Mucosa of descending colon (tissue), 3 donors: ENCODE measurements around the gene VSIR. TPM values are rescaled to one million over a fixed set of nuclear protein-coding genes. Genes with fewer than 3 reads are reported as not detected.

Experiments
- ATAC-seq: fragments of 200-7000 bp; cut with Tn5 transposase; one replicate; pipeline ENCODE4 v1.9.1; 2020; ENCODE audit warnings: mild to moderate bottlenecking, moderate library complexity
- DNase-seq, 3 donors: peaks; one replicate each; pipeline ENCODE4 v3.0.0-alpha.2; 2020
- H3K36me3 ChIP-seq: fragments of 200-600 bp; one replicate; pipeline ENCODE4 v1.8.0; 2021; ENCODE audit warnings: low read depth, mild to moderate bottlenecking
- H3K4me1 ChIP-seq: fragments of 200-600 bp; one replicate; pipeline ENCODE4 v1.8.0; 2021; ENCODE audit warnings: low read depth, mild to moderate bottlenecking
- H3K4me3 ChIP-seq: fragments of 200-600 bp; one replicate; pipeline ENCODE4 v1.8.0; 2021; ENCODE audit warnings: mild to moderate bottlenecking
- H3K9me3 ChIP-seq: fragments of 200-600 bp; one replicate; pipeline ENCODE4 v1.8.0; 2021; ENCODE audit warnings: mild to moderate bottlenecking
- intact Hi-C, 2 donors: fragments of 100-400 bp; cut with DNase I in 1 of 2; cut with micrococcal nuclease in 1 of 2; formaldehyde crosslinking; loops; one replicate each; pipeline versions ENCODE4 v1.11.0 to v1.11.1; 2022; cut with DNase I, micrococcal nuclease
- microRNA-seq: library from miRNA; unstranded; fragments of <30 nt; microRNA quantifications from one replicate; pipeline ENCODE4, GENCODE V29; 2019
- total RNA-seq, 3 donors: library from RNA; stranded (reverse); fragmentation: NEBNext Ultra II Directional in 2 of 3; extraction: Animal tissue kit (Norgen Biotek cat#: 25700) in 2 of 3; gene quantifications; one replicate each; pipeline versions ENCODE4 v1.2.1 to v1.2.4, GENCODE V29; 2021 to 2023
- TF ChIP-seq, protein P1 (sequence below): fragments of 200-600 bp; IDR thresholded peaks from one replicate; pipeline ENCODE4 v1.8.0; 2022; ENCODE audit warnings: antibody characterized with exemption, mild to moderate bottlenecking
- donor health status: DM: no; HTN: no; CAD: no; lungs with moderate emphysema.
- donor health status: DM: no; HTN: no; CAD: no.
- donor health status: DM: no; HTN: yes; CAD: no.

VSIR gene
- total RNA-seq, 3 donors from 2014 or later, result 48.1 to 71.0 (median 60.7) TPM

DNA sequence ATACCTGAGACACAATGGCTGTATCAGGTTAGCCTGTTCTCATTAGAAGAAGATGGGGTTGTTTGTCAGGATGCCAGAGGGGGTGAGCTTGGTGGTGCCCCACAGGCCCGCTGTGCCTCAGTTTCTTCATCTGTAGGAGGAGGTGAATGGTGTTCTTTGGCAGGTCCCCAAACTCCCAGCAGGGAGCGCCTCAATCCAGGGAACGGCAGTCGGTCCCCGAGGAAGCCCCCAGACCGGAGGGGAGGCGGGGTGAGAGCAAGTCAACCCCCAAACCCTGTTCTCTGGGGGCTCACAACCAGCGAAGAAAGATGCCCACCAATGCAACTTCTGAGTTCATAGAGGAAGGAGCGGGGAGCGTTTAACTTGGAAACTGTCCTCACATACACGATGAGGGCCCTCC, 69.7 kb downstream of the VSIR start:
- no peak overlapping the region for H3K4me3 ChIP-seq
- DNase-seq (no peak), ATAC-seq (no peak)
- intact Hi-C loops, result loop anchor here (10.0 kb wide), 2 partner anchors 319 to 389 kb away; partner anchors contain the start of gene SLC29A3 (in 2 of the 2)
- no peaks in the 10 kb centered on the region for H3K36me3 ChIP-seq
- TF ChIP-seq, protein P1, sequence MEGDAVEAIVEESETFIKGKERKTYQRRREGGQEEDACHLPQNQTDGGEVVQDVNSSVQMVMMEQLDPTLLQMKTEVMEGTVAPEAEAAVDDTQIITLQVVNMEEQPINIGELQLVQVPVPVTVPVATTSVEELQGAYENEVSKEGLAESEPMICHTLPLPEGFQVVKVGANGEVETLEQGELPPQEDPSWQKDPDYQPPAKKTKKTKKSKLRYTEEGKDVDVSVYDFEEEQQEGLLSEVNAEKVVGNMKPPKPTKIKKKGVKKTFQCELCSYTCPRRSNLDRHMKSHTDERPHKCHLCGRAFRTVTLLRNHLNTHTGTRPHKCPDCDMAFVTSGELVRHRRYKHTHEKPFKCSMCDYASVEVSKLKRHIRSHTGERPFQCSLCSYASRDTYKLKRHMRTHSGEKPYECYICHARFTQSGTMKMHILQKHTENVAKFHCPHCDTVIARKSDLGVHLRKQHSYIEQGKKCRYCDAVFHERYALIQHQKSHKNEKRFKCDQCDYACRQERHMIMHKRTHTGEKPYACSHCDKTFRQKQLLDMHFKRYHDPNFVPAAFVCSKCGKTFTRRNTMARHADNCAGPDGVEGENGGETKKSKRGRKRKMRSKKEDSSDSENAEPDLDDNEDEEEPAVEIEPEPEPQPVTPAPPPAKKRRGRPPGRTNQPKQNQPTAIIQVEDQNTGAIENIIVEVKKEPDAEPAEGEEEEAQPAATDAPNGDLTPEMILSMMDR, result no peak
- H3K4me1 ChIP-seq, result peaks cover 6% of the 10 kb centered on the region
- H3K9me3 ChIP-seq, result no peaks in the 10 kb centered on the region

DNA sequence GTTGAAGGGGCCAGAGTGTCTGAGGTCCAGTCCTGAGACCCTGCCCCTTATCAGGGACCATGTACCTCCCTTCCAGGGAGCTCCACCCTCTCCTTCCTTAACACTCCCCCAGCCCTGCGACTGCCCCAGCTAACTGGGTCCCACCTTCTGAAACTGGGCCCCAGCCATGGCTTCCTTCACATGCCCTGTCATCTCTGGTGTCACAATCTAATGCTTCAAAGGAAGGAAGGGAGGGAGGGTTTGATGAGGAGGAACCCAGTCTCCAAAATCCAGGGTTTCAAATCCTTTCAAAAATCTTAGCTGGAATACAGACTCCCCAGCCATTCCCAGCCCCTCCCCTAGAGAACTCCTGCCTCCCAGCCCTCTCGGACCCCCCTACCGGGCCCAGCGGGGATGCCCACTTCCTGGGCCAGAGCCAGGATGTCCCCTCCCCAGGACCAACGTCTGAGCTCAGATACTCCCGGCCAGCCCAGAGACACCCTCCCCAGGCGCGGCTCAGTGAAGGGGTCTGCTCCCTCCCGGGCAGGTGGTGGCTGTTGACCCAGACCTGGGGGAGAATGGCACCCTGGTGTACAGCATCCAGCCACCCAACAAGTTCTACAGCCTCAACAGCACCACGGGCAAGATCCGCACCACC, 71.7 kb downstream of the VSIR start:
- H3K36me3 ChIP-seq, result no peaks in the 10 kb centered on the region
- ATAC-seq (no peak), DNase-seq (no peak)
- H3K9me3 ChIP-seq, result no peaks in the 10 kb centered on the region
- intact Hi-C loops, result loop anchor here (10.0 kb wide), 2 partner anchors 317 to 387 kb away; partner anchors contain the start of gene SLC29A3 (in 2 of the 2)
- no peak overlapping the region for H3K4me3 ChIP-seq
- TF ChIP-seq, protein P1, result no peak
- H3K4me1 ChIP-seq, result no peaks in the 10 kb centered on the region

DNA sequence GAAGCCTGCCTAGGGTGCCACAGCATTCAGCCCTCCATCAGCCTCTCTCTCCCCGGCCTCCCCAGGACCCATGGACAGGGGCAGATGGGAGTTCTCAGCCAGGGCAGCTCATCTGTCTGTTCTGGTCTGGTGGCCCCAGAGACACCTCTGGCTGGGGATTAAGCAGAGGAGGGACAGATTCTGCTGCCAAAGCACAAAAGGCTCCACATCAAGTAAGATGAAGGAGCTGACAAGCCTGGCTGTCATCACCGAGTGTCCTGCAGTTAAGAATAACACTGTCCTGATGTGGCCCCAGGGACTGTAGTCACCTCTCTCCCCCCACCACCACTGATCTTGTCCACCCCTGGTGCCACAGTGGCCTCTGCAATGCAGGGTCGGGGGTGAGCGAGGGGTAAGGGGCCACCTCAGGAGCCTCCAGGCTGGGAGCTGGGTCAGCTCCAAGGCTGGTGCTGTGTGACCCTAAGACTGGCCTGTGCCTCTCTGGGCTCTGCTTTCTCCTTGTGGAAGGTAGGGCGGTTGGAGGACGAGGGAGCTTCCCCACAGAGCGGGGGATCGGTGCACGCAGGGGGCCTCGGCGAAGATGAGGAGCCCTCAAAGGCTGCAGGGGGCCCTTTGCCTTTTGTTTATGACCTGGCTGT, 72.5 kb downstream of the VSIR start:
- Histone ChIP-seq H3K4me3 (no peak overlapping the region), H3K4me1 (no peaks in the 10 kb centered on the region), H3K9me3 (no peaks in the 10 kb centered on the region), H3K36me3 (no peaks in the 10 kb centered on the region)
- TF ChIP-seq, protein P1, result no peak
- DNase-seq (no peak), ATAC-seq (no peak)
- intact Hi-C loops, result loop anchor here (10.0 kb wide), 2 partner anchors 316 to 386 kb away; partner anchors contain the start of gene SLC29A3 (in 2 of the 2)

DNA sequence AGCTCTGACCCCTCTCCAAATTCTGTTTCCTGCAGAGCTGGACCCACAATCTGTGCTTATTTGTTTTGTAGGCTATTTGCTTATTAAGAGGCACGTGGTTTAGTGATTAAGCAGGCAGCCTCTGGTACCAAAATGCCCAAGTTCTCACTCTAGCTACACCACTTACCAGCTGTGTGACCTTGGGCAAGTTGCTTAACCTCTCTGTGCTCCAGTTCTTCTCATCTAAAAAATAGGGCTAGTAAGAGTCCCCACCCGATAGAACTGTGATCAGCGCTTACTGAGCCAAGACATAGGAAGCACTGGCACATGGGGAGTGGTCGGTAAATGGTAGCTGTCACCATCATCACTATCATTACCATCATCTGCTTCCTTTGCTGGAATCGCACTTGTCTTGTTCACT, 74.6 kb downstream of the VSIR start:
- TF ChIP-seq, protein P1, result no peak
- intact Hi-C loops, result loop anchor here in 1 of 2 donors (10.0 kb wide), 1 partner anchor 314 kb away; no protein-coding TSS in a partner anchor
- no peaks in the 10 kb centered on the region for H3K4me1 ChIP-seq
- no peak for DNase-seq
- H3K36me3 ChIP-seq, result no peaks in the 10 kb centered on the region
- no peaks in the 10 kb centered on the region for H3K9me3 ChIP-seq
- ATAC-seq, result no peak
- no peak overlapping the region for H3K4me3 ChIP-seq

DNA sequence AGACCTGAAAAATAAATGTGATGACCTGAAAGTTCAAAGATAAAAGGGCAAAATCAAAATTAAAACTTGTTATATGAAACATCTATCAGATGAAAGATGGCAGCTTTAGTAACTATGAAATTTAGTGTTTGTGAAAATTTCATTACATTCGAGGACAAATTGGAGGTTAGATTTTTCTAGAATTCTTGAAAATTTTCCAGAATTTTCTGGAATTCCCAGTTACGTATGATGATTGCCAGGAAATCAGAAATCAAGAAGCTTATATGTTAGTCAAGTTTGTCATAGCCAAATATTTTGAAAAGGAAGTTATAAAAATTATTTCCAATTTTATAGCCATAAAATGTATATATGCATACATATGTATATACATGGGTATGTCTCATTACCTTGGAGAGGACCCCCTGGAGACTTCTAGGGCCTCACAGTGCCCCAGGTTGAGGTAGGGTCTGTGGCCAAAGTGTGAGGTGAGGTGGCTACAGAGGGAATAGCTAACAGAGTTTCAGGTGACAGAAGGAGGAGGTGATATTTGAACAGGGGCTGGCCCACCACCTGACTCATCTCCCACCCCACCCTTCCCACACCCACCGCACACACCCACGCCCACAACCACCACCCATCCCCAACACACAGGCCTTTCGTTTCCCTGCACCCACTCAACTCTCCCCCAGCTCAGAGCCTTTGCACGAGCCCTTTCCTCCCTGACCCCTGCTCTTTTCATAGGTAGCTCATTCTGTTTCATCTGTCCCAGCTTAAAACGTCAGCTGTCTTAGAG, 75.2 kb downstream of the VSIR start:
- TF ChIP-seq, protein P1, result no peak
- H3K4me3 ChIP-seq, result no peak overlapping the region
- H3K4me1 ChIP-seq, result no peaks in the 10 kb centered on the region
- intact Hi-C loops, result loop anchor here in 1 of 2 donors (10.0 kb wide), 1 partner anchor 313 kb away; no protein-coding TSS in a partner anchor
- no peak for ATAC-seq
- no peaks in the 10 kb centered on the region for H3K36me3 ChIP-seq
- DNase-seq, result no peak
- H3K9me3 ChIP-seq, result no peaks in the 10 kb centered on the region

Small RNAs within 50 kb of the gene (microRNA-seq; reads per million reads assigned to microRNA genes)
- gene MIR7152, result not detected

Other genes with a start within 250 kb of the VSIR start
- gene C10orf105, start 53.7 kb downstream of the VSIR start, total RNA-seq, result under 1 TPM in 1 of 3 donors, not detected in 2; 0.10 TPM
- 100 to 1,000 TPM; 561 to 810 (median 653) TPM for gene PSAP, start 77.7 kb upstream of the VSIR start, total RNA-seq
- gene CHST3, start 190.9 kb upstream of the VSIR start, total RNA-seq, result 10 to 100 TPM in 1 of 3 donors, 1 to 10 TPM in 2; 1.1 to 15.7 (median 3.1) TPM